GM12878 (cell line): Measurements from ENCODE around the gene LPCAT3. TPM values are rescaled to one million over a fixed set of nuclear protein-coding genes. Genes with fewer than 3 reads are reported as not detected.
A peak's percentile ranks its signal among the peaks of the same experiment; 100 is the strongest.

Source experiments
- BCL11A ChIP-seq: IDR thresholded peaks from 2 replicates; pipeline ENCODE4 v1.6.1; 2011; ENCODE audit warnings: low read depth, low read length
- CHD1 ChIP-seq: IDR thresholded peaks from 2 replicates; pipeline ENCODE4 v1.6.1; 2012; ENCODE audit warnings: low read depth, low read length, improper control_type of control experiment
- CTCF ChIP-seq, 3 experiments: IDR thresholded peaks in 2 of 3; conservative IDR thresholded peaks in 1 of 3; 2 replicates each; pipeline ENCODE4 v1.5.1; 2011; ENCODE audit warnings: low read depth in 3 of 3, low read length in 3 of 3, mild to moderate bottlenecking in 3 of 3, control low read depth in 2 of 3, moderate library complexity in 2 of 3, inconsistent platforms in 1 of 3, mixed read lengths in 1 of 3; ENCODE audit not compliant: control insufficient read depth in 2 of 3, insufficient read depth in 1 of 3; ENCODE audit errors: extremely low read depth in 1 of 3
- E2F4 ChIP-seq: IDR thresholded peaks from 2 replicates; pipeline ENCODE4 v1.6.1; 2012; ENCODE audit warnings: low read depth, low read length, improper control_type of control experiment
- EED ChIP-seq: sonication (generic); IDR thresholded peaks from 2 replicates; pipeline ENCODE4 v1.6.1; 2016; ENCODE audit warnings: antibody characterized with exemption, low read depth
- HDAC6 ChIP-seq: fragments of 200-600 bp; sonication (generic); IDR thresholded peaks from one replicate; pipeline ENCODE4 v1.8.0; 2017; ENCODE audit warnings: antibody characterized with exemption; ENCODE audit not compliant: unreplicated experiment
- HDGF ChIP-seq: fragments of 450-650 bp; IDR thresholded peaks from 2 replicates; pipeline ENCODE4 v1.6.1; 2016; ENCODE audit warnings: antibody characterized with exemption
- IRF4 ChIP-seq: IDR thresholded peaks from 2 replicates; pipeline ENCODE4 v1.6.1; 2011; ENCODE audit warnings: low read depth, low read length
- LARP7 ChIP-seq: fragments of 450-650 bp; IDR thresholded peaks from 2 replicates; pipeline ENCODE4 v1.6.1; 2017; ENCODE audit warnings: mild to moderate bottlenecking
- MAX ChIP-seq: IDR thresholded peaks from 2 replicates; pipeline ENCODE4 v1.6.1; 2012; ENCODE audit warnings: low read depth, low read length, improper control_type of control experiment
- MYB ChIP-seq: fragments of 150-350 bp; IDR thresholded peaks from 2 replicates; pipeline ENCODE4 v1.6.1; 2014; ENCODE audit warnings: mild to moderate bottlenecking, low read depth, low read length, borderline replicate concordance
- NFYA ChIP-seq: IDR thresholded peaks from 2 replicates; pipeline ENCODE4 v1.6.1; 2011; ENCODE audit warnings: low read depth, mild to moderate bottlenecking, low read length, improper control_type of control experiment, borderline replicate concordance
- POU2F2 ChIP-seq: IDR thresholded peaks from 3 replicates; pipeline ENCODE4 v1.6.1; 2011; ENCODE audit warnings: low read depth, mild to moderate bottlenecking, low read length, borderline replicate concordance
- RAD51 ChIP-seq: fragments of 450-650 bp; IDR thresholded peaks from 2 replicates; pipeline ENCODE4 v1.6.1; 2016; ENCODE audit warnings: moderate library complexity, mild to moderate bottlenecking, inconsistent platforms
- USF2 ChIP-seq: IDR thresholded peaks from 2 replicates; pipeline ENCODE4 v1.6.1; 2011; ENCODE audit warnings: low read depth, low read length, improper control_type of control experiment, borderline replicate concordance
- WRNIP1 ChIP-seq: IDR thresholded peaks from 2 replicates; pipeline ENCODE4 v1.6.1; 2011; ENCODE audit warnings: low read depth, low read length, improper control_type of control experiment, borderline replicate concordance
- ZNF592 ChIP-seq: fragments of 450-650 bp; IDR thresholded peaks from 2 replicates; pipeline ENCODE4 v1.6.1; 2017; ENCODE audit warnings: mild to moderate bottlenecking, moderate library complexity
- polyA plus RNA-seq, 11 experiments: library from polyadenylated mRNA; depleted of rRNA in 4 of 11; unstranded in 6 of 11; stranded (reverse) in 5 of 11; fragments of >200 nt; fragmentation: Nextera tagmentation in 4 of 11; fragmentation: Illumina TruSeq in 1 of 11; extraction: Ambion mirVana in 4 of 11; extraction: Trizol in 1 of 11; gene quantifications; 1 replicate in 1 of 11; 2 replicates in 10 of 11; pipeline versions ENCODE4 v1.2.1 to v1.2.3, GENCODE V29; 2011 to 2016; ENCODE audit warnings: inconsistent platforms in 2 of 11, missing spikeins in 2 of 11, low read depth in 1 of 11
- total RNA-seq, 4 experiments: library from RNA; depleted of rRNA in 3 of 4; stranded (reverse); fragments of >200 nt in 3 of 4; fragmentation: Illumina TruSeq in 1 of 4; extraction: Trizol in 1 of 4; gene quantifications; 2 replicates each; pipeline versions ENCODE4 v1.2.1 to v1.2.3, GENCODE V29; 2013 to 2021
- TF ChIP-seq, protein P1 (sequence below): fragments of 150-350 bp; IDR thresholded peaks from 2 replicates; pipeline ENCODE4 v1.6.1; 2016; ENCODE audit warnings: low read depth, low read length

LPCAT3 gene
- total and polyA plus RNA-seq, 10 of the 15 experiments (the other 5 are each of a cell fraction or from before 2014, with no cell fraction given), result 2.6 to 48.3 (median 23.0) TPM

GRCh38 chr12:6965026-6965661 is 53.1 kb downstream of the LPCAT3 start (continued):
- TF ChIP-seq ZNF592 (peak; percentile 86), RAD51 (peak; percentile 80), CTCF (IDR thresholded peaks at IDR 0.05 in 2 of 3, conservative IDR thresholded peaks at IDR 0.05 in 1 of 3; ENCODE audit: control insufficient read depth in 2 of 3, extremely low read depth in 1 of 3, insufficient read depth in 1 of 3, low read depth in 3 of 3, low read length in 3 of 3) (peak; percentile 86 to 99 (median 96)), MAX (peak; percentile 80; the same call in 1 of the 2 replicates), E2F4 (no peak), IRF4 (peak; percentile 56; the same call in 1 of the 2 replicates), LARP7 (0 out of 2 replicates have a peak, but pooled peaks have one; percentile 3), EED (peak; percentile 53; the same call in 1 of the 2 replicates), HDAC6 (no peak), MYB (0 out of 2 replicates have a peak, but pooled peaks have one; percentile 30), USF2 (peak; percentile 46; the same call in 1 of the 2 replicates), CHD1 (no peak), NFYA (no peak), BCL11A (no peak), POU2F2 (peak; percentile 13; the same call in 1 of the 3 replicates), WRNIP1 (no peak), HDGF (peak; percentile 87)
- TF ChIP-seq, protein P1, sequence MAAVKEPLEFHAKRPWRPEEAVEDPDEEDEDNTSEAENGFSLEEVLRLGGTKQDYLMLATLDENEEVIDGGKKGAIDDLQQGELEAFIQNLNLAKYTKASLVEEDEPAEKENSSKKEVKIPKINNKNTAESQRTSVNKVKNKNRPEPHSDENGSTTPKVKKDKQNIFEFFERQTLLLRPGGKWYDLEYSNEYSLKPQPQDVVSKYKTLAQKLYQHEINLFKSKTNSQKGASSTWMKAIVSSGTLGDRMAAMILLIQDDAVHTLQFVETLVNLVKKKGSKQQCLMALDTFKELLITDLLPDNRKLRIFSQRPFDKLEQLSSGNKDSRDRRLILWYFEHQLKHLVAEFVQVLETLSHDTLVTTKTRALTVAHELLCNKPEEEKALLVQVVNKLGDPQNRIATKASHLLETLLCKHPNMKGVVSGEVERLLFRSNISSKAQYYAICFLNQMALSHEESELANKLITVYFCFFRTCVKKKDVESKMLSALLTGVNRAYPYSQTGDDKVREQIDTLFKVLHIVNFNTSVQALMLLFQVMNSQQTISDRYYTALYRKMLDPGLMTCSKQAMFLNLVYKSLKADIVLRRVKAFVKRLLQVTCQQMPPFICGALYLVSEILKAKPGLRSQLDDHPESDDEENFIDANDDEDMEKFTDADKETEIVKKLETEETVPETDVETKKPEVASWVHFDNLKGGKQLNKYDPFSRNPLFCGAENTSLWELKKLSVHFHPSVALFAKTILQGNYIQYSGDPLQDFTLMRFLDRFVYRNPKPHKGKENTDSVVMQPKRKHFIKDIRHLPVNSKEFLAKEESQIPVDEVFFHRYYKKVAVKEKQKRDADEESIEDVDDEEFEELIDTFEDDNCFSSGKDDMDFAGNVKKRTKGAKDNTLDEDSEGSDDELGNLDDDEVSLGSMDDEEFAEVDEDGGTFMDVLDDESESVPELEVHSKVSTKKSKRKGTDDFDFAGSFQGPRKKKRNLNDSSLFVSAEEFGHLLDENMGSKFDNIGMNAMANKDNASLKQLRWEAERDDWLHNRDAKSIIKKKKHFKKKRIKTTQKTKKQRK, result no peak
